Adrenal gland (tissue), 12 donors: Measurements from ENCODE around the gene SYMPK. TPM values are rescaled to one million over a fixed set of nuclear protein-coding genes. Genes with fewer than 3 reads are reported as not detected.

Source experiments
- DNase-seq, 7 donors: peaks; one replicate each; pipeline ENCODE4 v3.0.0-alpha.2; 2019 to 2020
- H3K27ac ChIP-seq, 5 donors: fragments of 200-600 bp; sonication (generic) in 4 of 5; 1 replicate in 3 of 5; 2 replicates in 2 of 5; pipeline versions ENCODE4 v1.5.1 to v1.8.0; 2016 to 2020; ENCODE audit warnings: mild to moderate bottlenecking in 1 of 5
- H3K27me3 ChIP-seq: fragments of 200-600 bp; 2 replicates; pipeline ENCODE4 v1.8.0; 2021
- H3K36me3 ChIP-seq, 2 donors: fragments of 200-600 bp; replicated peaks in 1 of 2; 1 replicate in 1 of 2; 2 replicates in 1 of 2; pipeline versions ENCODE4 v1.5.1 to v1.8.0; 2018 to 2022
- H3K4me1 ChIP-seq, 2 donors: fragments of 200-600 bp; replicated peaks in 1 of 2; 1 replicate in 1 of 2; 2 replicates in 1 of 2; pipeline versions ENCODE4 v1.5.1 to v1.8.0; 2018 to 2021
- H3K4me3 ChIP-seq, 4 donors: fragments of 200-600 bp; sonication (generic) in 3 of 4; one replicate each; pipeline ENCODE4 v1.5.1; 2016 to 2018
- H3K9me3 ChIP-seq, 3 donors: fragments of 200-600 bp; sonication (generic) in 1 of 3; replicated peaks in 1 of 3; 1 replicate in 2 of 3; 2 replicates in 1 of 3; pipeline versions ENCODE4 v1.5.1 to v1.8.0; 2016 to 2021
- POLR2A ChIP-seq, 2 donors: fragments of 450-650 bp; IDR thresholded peaks; one replicate each; pipeline ENCODE4 v1.6.1; 2017; ENCODE audit warnings: antibody characterized with exemption in 2 of 2, mild to moderate bottlenecking in 2 of 2, moderate library complexity in 1 of 2
- WGBS, 4 donors: extraction: QIAGEN DNeasy Blood & Tissue Kit in 2 of 4; methylation state at CpG; one replicate each; pipeline versions ENCODE4 v1.1.5 to v1.1.7; 2013 to 2017; 5-methylcytosine and 5-hydroxymethylcytosine counted together
- intact Hi-C, 2 donors: fragments of 100-400 bp; cut with DNase I; formaldehyde crosslinking; loops; one replicate each; pipeline versions ENCODE4 v1.14.1 to v1.15.0; 2022 to 2023
- polyA plus RNA-seq, 3 donors: library from polyadenylated mRNA; stranded (reverse); fragments of 200-250 nt in 2 of 3; fragments of 350-450 nt in 1 of 3; fragmentation: Illumina TruSeq in 1 of 3; extraction: RNeasy Lipid Tissue Mini Kit (QIAGEN cat#74804) in 1 of 3; gene quantifications; one replicate each; pipeline ENCODE4 v1.2.3, GENCODE V29; 2013 to 2014
- total RNA-seq, 9 donors: library from RNA; depleted of rRNA in 4 of 9; stranded (reverse); fragments of >200 nt in 4 of 9; fragments of 120-200 nt in 1 of 9; fragmentation: NEBNext Ultra II Directional in 1 of 9; extraction: Animal tissue kit (Norgen Biotek cat#: 25700) in 1 of 9; gene quantifications; one replicate each; pipeline versions ENCODE4 v1.1.0 to v1.2.4, GENCODE V29; 2013 to 2023
- TF ChIP-seq, protein P1 (sequence below), 6 experiments: fragments of 450-650 bp in 4 of 6; fragments of 200-600 bp in 2 of 6; sonication (generic) in 1 of 6; IDR thresholded peaks; 1 replicate in 5 of 6; 2 replicates in 1 of 6; pipeline versions ENCODE4 v1.5.1 to v1.8.0; 2016 to 2021; ENCODE audit warnings: antibody characterized with exemption in 6 of 6, mild to moderate bottlenecking in 2 of 6, moderate library complexity in 1 of 6
- donor health status: healthy with polysubstance abuse.
- donor health status: Bipolar disorder and iron deficiency.
- donor health status: DM: yes; HTN: yes; CAD: no.
- donor health status: DM: no; HTN: no; CAD: no.
- donor health status: DM: no; HTN: no; CAD: no.
- donor health status: DM: yes; HTN: yes; CAD: no.

Gene SYMPK
- total and polyA plus RNA-seq, 12 donors, result 32.2 to 313 (median 51.2) TPM

DNA sequence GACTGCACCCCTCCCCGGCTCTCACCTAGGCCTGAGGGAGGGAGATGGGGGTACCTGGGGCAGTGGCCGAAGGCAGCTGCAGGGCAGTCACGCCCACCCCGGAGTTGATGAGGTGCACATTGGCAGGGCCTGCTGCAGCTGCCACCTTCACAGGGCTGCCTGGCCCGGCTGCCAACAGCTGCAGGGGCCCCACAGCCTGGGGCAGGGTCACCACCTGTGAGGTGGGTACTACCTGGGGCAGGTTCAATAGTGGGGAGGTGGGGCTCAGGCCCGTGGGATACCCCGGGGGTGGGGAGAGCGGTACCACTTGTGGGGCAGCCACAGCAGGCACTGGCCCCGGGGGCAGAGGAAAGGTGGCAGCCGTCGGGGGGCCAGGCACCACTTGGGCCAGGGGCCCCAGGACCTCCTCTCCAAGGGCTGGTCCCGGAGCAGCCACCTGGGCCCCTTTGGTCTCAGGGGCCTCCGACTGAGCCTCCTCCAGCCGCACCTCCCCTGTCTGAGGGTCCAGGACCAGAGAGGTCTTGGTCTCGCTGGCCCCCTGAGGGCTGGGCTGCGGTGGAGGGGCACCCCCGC lies 96.6 kb downstream of the SYMPK start:
- DNase-seq, result peak in 1 of 7 donors; percentile 46
- TF ChIP-seq POLR2A (IDR thresholded peaks at IDR 0.05), result peak in 1 of 2 donors; percentile 8
- TF ChIP-seq, protein P1, sequence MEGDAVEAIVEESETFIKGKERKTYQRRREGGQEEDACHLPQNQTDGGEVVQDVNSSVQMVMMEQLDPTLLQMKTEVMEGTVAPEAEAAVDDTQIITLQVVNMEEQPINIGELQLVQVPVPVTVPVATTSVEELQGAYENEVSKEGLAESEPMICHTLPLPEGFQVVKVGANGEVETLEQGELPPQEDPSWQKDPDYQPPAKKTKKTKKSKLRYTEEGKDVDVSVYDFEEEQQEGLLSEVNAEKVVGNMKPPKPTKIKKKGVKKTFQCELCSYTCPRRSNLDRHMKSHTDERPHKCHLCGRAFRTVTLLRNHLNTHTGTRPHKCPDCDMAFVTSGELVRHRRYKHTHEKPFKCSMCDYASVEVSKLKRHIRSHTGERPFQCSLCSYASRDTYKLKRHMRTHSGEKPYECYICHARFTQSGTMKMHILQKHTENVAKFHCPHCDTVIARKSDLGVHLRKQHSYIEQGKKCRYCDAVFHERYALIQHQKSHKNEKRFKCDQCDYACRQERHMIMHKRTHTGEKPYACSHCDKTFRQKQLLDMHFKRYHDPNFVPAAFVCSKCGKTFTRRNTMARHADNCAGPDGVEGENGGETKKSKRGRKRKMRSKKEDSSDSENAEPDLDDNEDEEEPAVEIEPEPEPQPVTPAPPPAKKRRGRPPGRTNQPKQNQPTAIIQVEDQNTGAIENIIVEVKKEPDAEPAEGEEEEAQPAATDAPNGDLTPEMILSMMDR (IDR thresholded peaks at IDR 0.05), result no peak

DNA sequence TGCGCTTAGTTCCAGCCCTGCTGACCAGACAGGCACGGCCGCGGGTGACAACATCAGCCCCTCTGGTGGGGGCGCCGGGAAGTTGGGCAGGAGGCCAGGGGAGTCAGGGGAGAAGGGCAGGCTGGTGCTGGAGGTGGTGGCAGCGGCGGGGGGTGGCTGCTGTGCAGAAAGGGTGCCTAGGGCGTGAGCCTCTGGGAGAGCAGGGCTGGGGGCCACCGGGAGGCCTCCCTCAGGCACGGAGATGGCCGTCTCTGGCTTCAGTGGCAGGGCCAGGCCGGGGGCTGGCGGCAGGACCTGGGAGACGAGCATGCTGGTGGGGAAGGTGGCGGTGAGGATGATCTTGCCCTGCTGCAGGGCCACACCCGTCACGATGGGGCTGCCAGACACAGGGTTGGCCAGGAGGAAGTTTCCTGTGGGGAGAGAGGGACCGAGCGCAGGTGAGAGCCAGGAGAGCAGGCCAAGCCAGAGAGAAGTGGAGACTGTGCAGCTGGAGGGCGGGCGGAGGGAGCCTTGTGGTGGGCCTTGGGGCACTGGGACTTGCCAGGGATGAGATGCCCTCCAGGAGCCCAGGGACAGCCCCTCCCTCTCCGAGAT lies 97.1 kb downstream of the SYMPK start:
- Histone ChIP-seq H3K36me3 (no peaks in the 10 kb centered on the region), H3K4me1 (peaks cover 7 to 20% of the 10 kb centered on the region in 2 donors), H3K9me3 (no peaks in the 10 kb centered on the region), H3K27me3 (no peaks in the 10 kb centered on the region), H3K27ac (peak overlapping the region in 2 of 5 donors; percentile 92 to 94), H3K4me3 (no peak overlapping the region)
- TF ChIP-seq, protein P1 (IDR thresholded peaks at IDR 0.05), result no peak
- no peak for TF ChIP-seq POLR2A (IDR thresholded peaks at IDR 0.05)
- peak in 5 of 7 donors; percentile 41 to 57 (median 56) for DNase-seq
- WGBS, 4 donors, result 71 to 83% (median 76%) methylated on average over 17 to 23 of the region's 23 CpGs
- intact Hi-C loops, result loop anchor here in 1 of 2 donors (5.0 kb wide), 1 partner anchor 53 kb away; no protein-coding TSS in a partner anchor

More for the DNA sequence above, 96.6 kb downstream of the SYMPK start:
- Histone ChIP-seq H3K27ac (peak overlapping the region; percentile 92 to 98 (median 94)), H3K27me3 (no peaks in the 10 kb centered on the region), H3K9me3 (no peaks in the 10 kb centered on the region), H3K4me1 (peaks cover 7 to 24% of the 10 kb centered on the region in 2 donors), H3K36me3 (peaks cover 0 to 6% of the 10 kb centered on the region in 2 donors), H3K4me3 (peak overlapping the region in 2 of 4 donors; percentile 76 to 86)
- intact Hi-C loops, result loop anchor here in 1 of 2 donors (5.0 kb wide), 1 partner anchor 54 kb away; no protein-coding TSS in a partner anchor
- WGBS, 4 donors, result 62 to 80% (median 68%) methylated on average over 1 to 17 of the region's 17 CpGs

Other genes with a start within 250 kb of the SYMPK start
- 100 to 1,000 TPM in 4 of 9 donors, 10 to 100 TPM in 5; 20.7 to 139 (median 93.2) TPM for gene EML2, start 223.8 kb downstream of the SYMPK start, total RNA-seq
- gene EML2, start 223.8 kb downstream of the SYMPK start, polyA plus RNA-seq, result 10 to 100 TPM; 22.8 to 88.9 (median 78.9) TPM
- gene GIPR, start 194.9 kb downstream of the SYMPK start, total RNA-seq, result 1 to 10 TPM in 1 of 9 donors, under 1 TPM in 5, not detected in 3; 0.28 to 1.3 (median 0.70) TPM
- gene GIPR, start 194.9 kb downstream of the SYMPK start, polyA plus RNA-seq, result 1 to 10 TPM in 1 of 3 donors, under 1 TPM in 1, not detected in 1; 0.80 to 1.8 TPM
- 100 to 1,000 TPM; 179 to 473 (median 318) TPM for gene SNRPD2, start 171.2 kb downstream of the SYMPK start, total RNA-seq
- gene SNRPD2, start 171.2 kb downstream of the SYMPK start, polyA plus RNA-seq, result 100 to 1,000 TPM; 233 to 440 (median 329) TPM
- gene QPCTL, start 170.5 kb downstream of the SYMPK start, total RNA-seq, result 10 to 100 TPM in 4 of 9 donors, 1 to 10 TPM in 5; 2.8 to 14.4 (median 9.8) TPM
- 10 to 100 TPM in 2 of 3 donors, 1 to 10 TPM in 1; 5.2 to 17.2 (median 14.1) TPM for gene QPCTL, start 170.5 kb downstream of the SYMPK start, polyA plus RNA-seq
- 10 to 100 TPM in 7 of 9 donors, 1 to 10 TPM in 2; 5.2 to 25.6 (median 11.6) TPM for gene FBXO46, start 132.3 kb downstream of the SYMPK start, total RNA-seq
- 10 to 100 TPM in 1 of 3 donors, 1 to 10 TPM in 2; 3.2 to 19.5 (median 9.1) TPM for gene FBXO46, start 132.3 kb downstream of the SYMPK start, polyA plus RNA-seq
- gene MEIOSIN, start 129.7 kb downstream of the SYMPK start, total RNA-seq, result under 1 TPM in 1 of 9 donors, not detected in 8; 0.06 TPM
- gene MEIOSIN, start 129.7 kb downstream of the SYMPK start, polyA plus RNA-seq, result under 1 TPM in 2 of 3 donors, not detected in 1; 0.03 to 0.05 TPM
- 10 to 100 TPM in 8 of 9 donors, 1 to 10 TPM in 1; 7.5 to 67.6 (median 24.4) TPM for gene SIX5, start 93.9 kb downstream of the SYMPK start, total RNA-seq
- gene SIX5, start 93.9 kb downstream of the SYMPK start, polyA plus RNA-seq, result 10 to 100 TPM in 2 of 3 donors, 1 to 10 TPM in 1; 6.2 to 69.1 (median 32.9) TPM
- gene DMPK, start 80.7 kb downstream of the SYMPK start, total RNA-seq, result 100 to 1,000 TPM in 6 of 9 donors, 10 to 100 TPM in 3; 89.1 to 197 (median 121) TPM
- 100 to 1,000 TPM in 2 of 3 donors, 10 to 100 TPM in 1; 76.8 to 748 (median 185) TPM for gene DMPK, start 80.7 kb downstream of the SYMPK start, polyA plus RNA-seq
- gene DMWD, start 70.3 kb downstream of the SYMPK start, total RNA-seq, result 10 to 100 TPM; 13.2 to 59.5 (median 35.5) TPM
- gene DMWD, start 70.3 kb downstream of the SYMPK start, polyA plus RNA-seq, result 10 to 100 TPM; 14.2 to 91.5 (median 16.7) TPM
- under 1 TPM in 3 of 9 donors, not detected in 6; 0.06 to 0.17 (median 0.14) TPM for gene RSPH6A, start 47.8 kb downstream of the SYMPK start, total RNA-seq
- under 1 TPM in 1 of 3 donors, not detected in 2; 0.24 TPM for gene RSPH6A, start 47.8 kb downstream of the SYMPK start, polyA plus RNA-seq
- gene FOXA3, start 1.2 kb upstream of the SYMPK start, total RNA-seq, result under 1 TPM in 1 of 9 donors, not detected in 8; 0.94 TPM
- gene FOXA3, start 1.2 kb upstream of the SYMPK start, polyA plus RNA-seq, result under 1 TPM in 1 of 3 donors, not detected in 2; 0.03 TPM
- gene IRF2BP1, start 23.0 kb upstream of the SYMPK start, total RNA-seq, result 10 to 100 TPM; 18.3 to 57.0 (median 37.6) TPM
- gene IRF2BP1, start 23.0 kb upstream of the SYMPK start, polyA plus RNA-seq, result 10 to 100 TPM in 2 of 3 donors, 1 to 10 TPM in 1; 3.8 to 23.0 (median 18.3) TPM
- gene MYPOP, start 39.5 kb upstream of the SYMPK start, total RNA-seq, result 10 to 100 TPM in 1 of 9 donors, 1 to 10 TPM in 8; 2.1 to 14.3 (median 7.2) TPM
- gene MYPOP, start 39.5 kb upstream of the SYMPK start, polyA plus RNA-seq, result 10 to 100 TPM in 1 of 3 donors, 1 to 10 TPM in 2; 5.4 to 10.1 (median 6.6) TPM
- gene NANOS2, start 51.6 kb upstream of the SYMPK start, total RNA-seq, result not detected
- gene NANOS2, start 51.6 kb upstream of the SYMPK start, polyA plus RNA-seq, result not detected
- 1 to 10 TPM in 6 of 9 donors, under 1 TPM in 3; 0.54 to 6.7 (median 2.2) TPM for gene NOVA2, start 110.7 kb upstream of the SYMPK start, total RNA-seq
- 10 to 100 TPM in 1 of 3 donors, 1 to 10 TPM in 2; 2.2 to 10.8 (median 2.5) TPM for gene NOVA2, start 110.7 kb upstream of the SYMPK start, polyA plus RNA-seq
- gene CCDC61, start 132.3 kb upstream of the SYMPK start, total RNA-seq, result 10 to 100 TPM in 6 of 9 donors, 1 to 10 TPM in 3; 3.3 to 29.6 (median 14.0) TPM
- 10 to 100 TPM in 2 of 3 donors, 1 to 10 TPM in 1; 2.8 to 45.9 (median 24.3) TPM for gene CCDC61, start 132.3 kb upstream of the SYMPK start, polyA plus RNA-seq
- gene PGLYRP1, start 159.9 kb upstream of the SYMPK start, total RNA-seq, result under 1 TPM in 1 of 9 donors, not detected in 8; 0.17 TPM
- gene PGLYRP1, start 159.9 kb upstream of the SYMPK start, polyA plus RNA-seq, result under 1 TPM in 1 of 3 donors, not detected in 2; 0.17 TPM
- under 1 TPM in 3 of 9 donors, not detected in 6; 0.11 to 0.44 (median 0.34) TPM for gene IGFL4, start 177.9 kb upstream of the SYMPK start, total RNA-seq
- gene IGFL4, start 177.9 kb upstream of the SYMPK start, polyA plus RNA-seq, result 1 to 10 TPM in 1 of 3 donors, under 1 TPM in 2; 0.20 to 1.7 (median 0.24) TPM